ENCODE measurements around the gene TLR8.
"Not testable (repeated sequence)": the region's sequence is repeated elsewhere in the genome, so short reads cannot be mapped to it uniquely, and the experiment has no call there.

Gene TLR8

DNA sequence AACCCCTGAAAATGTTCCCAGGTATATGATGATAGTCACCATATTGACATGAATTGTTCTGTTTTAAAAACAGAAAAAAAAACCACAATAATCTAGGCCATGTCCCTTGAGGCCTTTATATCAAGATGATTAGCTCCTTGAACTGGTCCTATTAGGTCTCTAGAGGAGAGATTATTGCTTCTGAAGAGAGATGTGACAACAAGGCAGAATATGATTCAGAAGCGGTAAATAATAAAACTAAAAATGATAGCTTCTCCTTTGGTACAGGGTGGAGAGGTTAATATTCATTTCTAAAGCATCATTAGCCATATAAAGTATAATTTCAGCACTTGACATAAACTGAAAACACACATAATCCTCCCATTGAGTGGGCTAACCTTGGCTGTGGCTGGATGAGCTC is 25.8 kb downstream of the TLR8 start:
- no peaks in the 10 kb centered on the region for H3K4me1 ChIP-seq (ENCODE audit: low read length)
- no peak for TF ChIP-seq EZH2 (optimal IDR thresholded peaks at IDR 0.05; ENCODE audit: low read depth, low read length)
- TF ChIP-seq CTCF (IDR thresholded peaks at IDR 0.05; ENCODE audit: low read length) = no peak
- TF ChIP-seq EZH2phosphoT487 (IDR thresholded peaks at IDR 0.05; ENCODE audit: low read length) = no peak
- no peak for DNase-seq
- no peak overlapping the region for H3K4me3 ChIP-seq (ENCODE audit: low read length)
- H3K27me3 ChIP-seq (replicated peaks; ENCODE audit: insufficient read depth, low read length) = no peaks in the 10 kb centered on the region
- no peak overlapping the region for H2AFZ ChIP-seq (ENCODE audit: low read length)
- H4K20me1 ChIP-seq (ENCODE audit: insufficient read depth, low read length) = no peaks in the 10 kb centered on the region
- H3K9ac ChIP-seq (ENCODE audit: low read length) = no peak overlapping the region
- H3K27ac ChIP-seq (ENCODE audit: low read length) = no peak overlapping the region
- H3F3A ChIP-seq (ENCODE audit: insufficient read depth, low read length) = no peaks in the 10 kb centered on the region
- H3K9me2 ChIP-seq (replicated peaks; ENCODE audit: insufficient read depth, low read length) = no peaks in the 10 kb centered on the region
- no peaks in the 10 kb centered on the region for H3K9me3 ChIP-seq (replicated peaks; ENCODE audit: insufficient read depth, low read length)
- no peaks in the 10 kb centered on the region for H3K36me3 ChIP-seq (replicated peaks; ENCODE audit: insufficient read depth, low read length)
- H3K4me2 ChIP-seq (ENCODE audit: low read depth, low read length) = no peak overlapping the region
- H3K79me2 ChIP-seq (ENCODE audit: low read length) = no peaks in the 10 kb centered on the region

- TF ChIP-seq EZH2 (optimal IDR thresholded peaks at IDR 0.05; ENCODE audit: low read depth, low read length) = no peak
- no peak for TF ChIP-seq CTCF (IDR thresholded peaks at IDR 0.05; ENCODE audit: low read length)
- TF ChIP-seq EZH2phosphoT487 (IDR thresholded peaks at IDR 0.05; ENCODE audit: low read length) = no peak
- H3K36me3 ChIP-seq (replicated peaks; ENCODE audit: insufficient read depth, low read length) = no peaks in the 10 kb centered on the region
- H3K4me2 ChIP-seq (ENCODE audit: low read depth, low read length) = no peak overlapping the region
- H3K9ac ChIP-seq (ENCODE audit: low read length) = no peak overlapping the region
- no peaks in the 10 kb centered on the region for H3K27me3 ChIP-seq (replicated peaks; ENCODE audit: insufficient read depth, low read length)
- H3K4me3 ChIP-seq (ENCODE audit: low read length) = no peak overlapping the region
- no peak for DNase-seq
- H3K9me2 ChIP-seq (replicated peaks; ENCODE audit: insufficient read depth, low read length) = no peaks in the 10 kb centered on the region
- H3K4me1 ChIP-seq (ENCODE audit: low read length) = no peaks in the 10 kb centered on the region
- no peaks in the 10 kb centered on the region for H3F3A ChIP-seq (ENCODE audit: insufficient read depth, low read length)
- H3K27ac ChIP-seq (ENCODE audit: low read length) = no peak overlapping the region
- no peaks in the 10 kb centered on the region for H3K79me2 ChIP-seq (ENCODE audit: low read length)
- H3K9me3 ChIP-seq (replicated peaks; ENCODE audit: insufficient read depth, low read length) = no peaks in the 10 kb centered on the region
- H4K20me1 ChIP-seq (ENCODE audit: insufficient read depth, low read length) = no peaks in the 10 kb centered on the region
- no peak overlapping the region for H2AFZ ChIP-seq (ENCODE audit: low read length)
Observed at GRCh38 chrX:12934850-12935249, 28.4 kb downstream of the TLR8 start.

- Histone ChIP-seq H2AFZ (ENCODE audit: low read length) (no peak overlapping the region), H3K4me2 (ENCODE audit: low read depth, low read length) (no peak overlapping the region), H3K9ac (ENCODE audit: low read length) (no peak overlapping the region), H3K27ac (ENCODE audit: low read length) (no peak overlapping the region), H3K79me2 (ENCODE audit: low read length) (no peaks in the 10 kb centered on the region), H3K27me3 (replicated peaks; ENCODE audit: insufficient read depth, low read length) (no peaks in the 10 kb centered on the region), H3F3A (ENCODE audit: insufficient read depth, low read length) (no peaks in the 10 kb centered on the region), H3K4me3 (ENCODE audit: low read length) (no peak overlapping the region), H3K4me1 (ENCODE audit: low read length) (no peaks in the 10 kb centered on the region), H3K36me3 (replicated peaks; ENCODE audit: insufficient read depth, low read length) (no peaks in the 10 kb centered on the region), H3K9me2 (replicated peaks; ENCODE audit: insufficient read depth, low read length) (no peaks in the 10 kb centered on the region), H3K9me3 (replicated peaks; ENCODE audit: insufficient read depth, low read length) (no peaks in the 10 kb centered on the region), H4K20me1 (ENCODE audit: insufficient read depth, low read length) (no peaks in the 10 kb centered on the region)
- DNase-seq = no peak
- no peak for TF ChIP-seq CTCF (IDR thresholded peaks at IDR 0.05; ENCODE audit: low read length)
- TF ChIP-seq EZH2 (optimal IDR thresholded peaks at IDR 0.05; ENCODE audit: low read depth, low read length) = no peak
- no peak for TF ChIP-seq EZH2phosphoT487 (IDR thresholded peaks at IDR 0.05; ENCODE audit: low read length)
Observed at GRCh38 chrX:12936947-12937346, 30.5 kb downstream of the TLR8 start.

GRCh38 chrX:12940471-12940870 is 34.1 kb downstream of the TLR8 start:
- H3K79me2 ChIP-seq (ENCODE audit: low read length); H4K20me1 ChIP-seq (ENCODE audit: insufficient read depth, low read length); H3K4me2 ChIP-seq (ENCODE audit: low read depth, low read length); H3K27me3 ChIP-seq (replicated peaks; ENCODE audit: insufficient read depth, low read length); H3K36me3 ChIP-seq (replicated peaks; ENCODE audit: insufficient read depth, low read length); H2AFZ ChIP-seq (ENCODE audit: low read length); H3K4me3 ChIP-seq (ENCODE audit: low read length); H3F3A ChIP-seq (ENCODE audit: insufficient read depth, low read length); H3K9ac ChIP-seq (ENCODE audit: low read length); H3K9me3 ChIP-seq (replicated peaks; ENCODE audit: insufficient read depth, low read length); DNase-seq; H3K4me1 ChIP-seq (ENCODE audit: low read length); H3K27ac ChIP-seq (ENCODE audit: low read length); H3K9me2 ChIP-seq (replicated peaks; ENCODE audit: insufficient read depth, low read length): not testable (repeated sequence)

- peaks cover 14% of the 10 kb centered on the region for H3K4me1 ChIP-seq (ENCODE audit: low read length)
- H3K9me3 ChIP-seq (replicated peaks; ENCODE audit: insufficient read depth, low read length); H3K4me3 ChIP-seq (ENCODE audit: low read length); H3K79me2 ChIP-seq (ENCODE audit: low read length); H2AFZ ChIP-seq (ENCODE audit: low read length); H3K4me2 ChIP-seq (ENCODE audit: low read depth, low read length); H3K9ac ChIP-seq (ENCODE audit: low read length); H4K20me1 ChIP-seq (ENCODE audit: insufficient read depth, low read length); H3K9me2 ChIP-seq (replicated peaks; ENCODE audit: insufficient read depth, low read length); H3F3A ChIP-seq (ENCODE audit: insufficient read depth, low read length); H3K27me3 ChIP-seq (replicated peaks; ENCODE audit: insufficient read depth, low read length); H3K27ac ChIP-seq (ENCODE audit: low read length); H3K36me3 ChIP-seq (replicated peaks; ENCODE audit: insufficient read depth, low read length); DNase-seq: not testable (repeated sequence)
Observed at GRCh38 chrX:12943592-12943991, 37.2 kb downstream of the TLR8 start.

DNA sequence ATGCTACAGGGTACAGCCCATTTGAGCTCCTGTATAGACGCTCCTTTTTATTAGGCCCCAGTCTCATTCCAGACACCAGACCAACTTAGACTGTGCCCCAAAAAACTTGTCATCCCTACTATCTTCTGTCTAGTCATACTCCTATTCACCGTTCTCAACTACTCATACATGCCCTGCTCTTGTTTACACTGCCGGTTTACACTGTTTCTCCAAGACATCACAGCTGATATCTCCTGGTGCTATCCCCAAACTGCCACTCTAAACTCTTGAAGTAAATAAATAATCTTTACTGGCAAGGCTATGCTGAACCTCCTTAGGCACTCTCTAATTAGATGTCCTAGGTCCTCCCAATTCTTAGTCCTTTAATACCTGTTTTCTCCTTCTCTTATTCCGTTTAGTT is 38.0 kb downstream of the TLR8 start:
- not testable (repeated sequence) for H3K27me3 ChIP-seq (replicated peaks; ENCODE audit: insufficient read depth, low read length); DNase-seq; H3K36me3 ChIP-seq (replicated peaks; ENCODE audit: insufficient read depth, low read length); H3K4me3 ChIP-seq (ENCODE audit: low read length); H3K9me3 ChIP-seq (replicated peaks; ENCODE audit: insufficient read depth, low read length); H3K9me2 ChIP-seq (replicated peaks; ENCODE audit: insufficient read depth, low read length); H3F3A ChIP-seq (ENCODE audit: insufficient read depth, low read length); H4K20me1 ChIP-seq (ENCODE audit: insufficient read depth, low read length); H3K4me2 ChIP-seq (ENCODE audit: low read depth, low read length); H3K79me2 ChIP-seq (ENCODE audit: low read length); H3K27ac ChIP-seq (ENCODE audit: low read length); H2AFZ ChIP-seq (ENCODE audit: low read length); H3K9ac ChIP-seq (ENCODE audit: low read length)
- peaks cover 15% of the 10 kb centered on the region for H3K4me1 ChIP-seq (ENCODE audit: low read length)
